D721Med (cell line): Measurements from ENCODE around the gene PIP5K1B.

Experiments used
- DNase-seq: peaks from one replicate; pipeline ENCODE4 v3.0.0; 2011; ENCODE audit warnings: low spot score; ENCODE audit not compliant: insufficient read length
- FAIRE-seq: peaks from 2 replicates; lab custom pipeline; 2011; peaks lifted over from hg19 to GRCh38; lab: Jason Lieb, UNC
- CTCF ChIP-seq: IDR thresholded peaks from 2 replicates; pipeline ENCODE4 v1.5.1; 2012; ENCODE audit warnings: mild to moderate bottlenecking, control low read depth; ENCODE audit not compliant: insufficient read depth; ENCODE audit errors: missing control alignments

Gene PIP5K1B

DNA sequence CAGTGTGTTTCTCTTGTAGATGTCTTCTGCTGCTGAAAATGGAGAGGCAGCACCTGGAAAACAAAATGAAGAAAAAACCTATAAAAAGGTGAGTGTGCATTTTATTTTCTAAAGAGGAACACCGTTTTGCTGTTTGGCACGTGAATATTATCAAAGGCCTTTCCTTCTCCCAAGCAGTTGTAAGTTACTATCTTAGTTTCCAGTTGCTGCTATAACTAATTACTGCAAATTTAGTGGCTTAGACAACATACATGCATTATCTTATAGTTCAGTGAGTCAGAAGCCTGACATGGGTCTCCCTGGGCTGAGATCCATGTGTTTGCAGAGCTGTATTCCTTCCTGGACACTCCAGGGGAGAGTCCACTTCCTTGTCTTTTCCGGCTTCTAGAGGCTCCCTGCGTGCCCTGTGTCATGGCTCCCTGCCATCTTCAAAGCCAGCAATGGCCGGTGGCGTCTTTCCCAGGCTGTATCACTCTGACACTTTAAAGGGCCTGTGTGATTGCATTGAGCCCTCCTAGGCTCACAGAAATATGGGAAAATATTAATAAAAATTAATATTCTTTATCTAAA is 117.6 kb downstream of the PIP5K1B start:
- FAIRE-seq = no peak

GRCh38 chr9:68825762-68826472 is 120.9 kb downstream of the PIP5K1B start:
- no peak for TF ChIP-seq CTCF
- DNase-seq = no peak
- FAIRE-seq = no peak

More for the DNA sequence above, 117.6 kb downstream of the PIP5K1B start:
- no peak for DNase-seq
- no peak for TF ChIP-seq CTCF

GRCh38 chr9:68827837-68828744 is 123.1 kb downstream of the PIP5K1B start:
- FAIRE-seq = no peak
- no peak for TF ChIP-seq CTCF
- no peak for DNase-seq

GRCh38 chr9:68832101-68832500 is 127.1 kb downstream of the PIP5K1B start:
- TF ChIP-seq CTCF = no peak
- no peak for DNase-seq
- no peak for FAIRE-seq

GRCh38 chr9:68832861-68833518 is 128.0 kb downstream of the PIP5K1B start:
- DNase-seq (no peak), FAIRE-seq (no peak)

More at GRCh38 chr9:68832861-68833518, 128.0 kb downstream of the PIP5K1B start:
- TF ChIP-seq CTCF = no peak
